Measurements from ENCODE around the gene RPL27A.

The RPL27A gene

DNA sequence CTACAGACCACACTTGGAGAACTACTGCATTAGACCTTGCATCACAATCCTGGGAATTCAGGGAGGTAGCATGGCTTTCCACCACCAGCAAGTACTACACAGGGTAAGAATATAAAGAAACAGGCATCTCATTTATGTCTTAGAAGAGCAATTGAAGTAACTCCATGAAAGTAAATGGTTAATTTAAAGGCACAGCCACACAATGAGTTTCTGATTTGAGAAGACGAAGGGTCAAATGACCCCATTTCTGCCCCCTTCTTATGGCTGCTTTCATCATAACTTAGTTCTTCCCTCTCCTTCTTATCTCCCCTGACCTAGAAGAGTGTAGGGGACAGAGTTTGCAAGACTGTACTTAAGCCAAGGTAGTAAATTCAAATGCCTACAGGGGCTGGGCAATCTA is 6.1 kb upstream of the RPL27A start:
- DNase-seq: no peak

- no peak for DNase-seq
Observed at GRCh38 chr11:8679006-8679405, 3.6 kb upstream of the RPL27A start.

DNA sequence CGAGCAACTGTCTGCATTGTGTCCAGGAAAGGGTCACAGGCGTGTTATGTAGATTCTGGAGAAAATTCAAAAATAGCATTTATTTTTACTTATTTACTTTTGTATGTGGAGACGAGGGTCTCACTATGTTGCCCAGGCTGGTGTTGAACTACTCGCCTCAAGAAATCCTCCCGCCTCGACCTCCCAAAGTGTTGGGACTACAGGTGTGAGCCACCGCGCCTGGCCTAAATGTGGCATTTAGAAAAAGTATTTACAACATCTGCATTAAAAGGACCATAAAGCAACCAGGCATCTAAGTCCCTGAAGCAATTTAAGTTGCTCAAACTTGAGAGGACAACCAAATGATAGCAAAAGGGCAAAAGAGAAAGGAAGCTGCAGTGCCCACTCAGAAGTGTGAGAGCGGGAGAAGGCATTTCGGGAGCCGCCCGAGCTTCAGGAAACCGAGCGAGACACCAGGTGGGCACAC is 722 bp upstream of the RPL27A start:
- no peak for DNase-seq

DNA sequence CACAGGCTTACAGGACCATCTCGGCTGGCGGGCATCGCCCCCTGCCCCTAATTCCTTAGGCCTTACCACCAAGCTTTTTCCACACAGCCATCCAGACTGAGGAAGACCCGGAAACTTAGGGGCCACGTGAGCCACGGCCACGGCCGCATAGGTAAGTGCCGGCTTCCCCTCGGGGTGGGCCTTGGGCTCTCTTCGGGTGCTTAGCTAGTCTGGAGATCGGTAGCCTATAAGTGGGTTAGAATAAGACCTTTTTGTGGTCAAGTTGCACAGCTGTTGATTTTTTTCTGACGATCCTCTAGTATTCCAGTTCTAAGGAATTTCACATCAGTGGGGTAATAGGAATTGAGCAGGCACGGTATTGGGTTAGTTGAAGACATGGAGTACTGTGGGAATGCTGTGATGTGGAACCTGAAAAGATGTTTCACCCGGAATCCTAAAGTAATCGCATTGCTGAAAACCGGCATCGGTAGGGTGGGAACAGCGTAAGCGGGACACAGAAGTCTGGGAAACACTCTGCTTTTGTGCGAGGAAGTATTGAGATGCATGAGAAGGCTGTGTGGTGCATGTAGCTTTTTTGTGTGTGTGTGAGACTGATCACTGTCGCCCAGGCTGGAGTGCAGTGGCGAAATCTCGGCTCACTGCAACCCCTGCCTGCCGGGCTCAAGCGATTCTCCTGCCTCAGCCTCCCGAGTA is 669 bp downstream of the RPL27A start:
- no peak for DNase-seq

- DNase-seq: no peak
Observed at GRCh38 chr11:8684600-8685290, 2.2 kb downstream of the RPL27A start.

GRCh38 chr11:8685306-8685705 is 2.7 kb downstream of the RPL27A start:
- DNase-seq: no peak

DNA sequence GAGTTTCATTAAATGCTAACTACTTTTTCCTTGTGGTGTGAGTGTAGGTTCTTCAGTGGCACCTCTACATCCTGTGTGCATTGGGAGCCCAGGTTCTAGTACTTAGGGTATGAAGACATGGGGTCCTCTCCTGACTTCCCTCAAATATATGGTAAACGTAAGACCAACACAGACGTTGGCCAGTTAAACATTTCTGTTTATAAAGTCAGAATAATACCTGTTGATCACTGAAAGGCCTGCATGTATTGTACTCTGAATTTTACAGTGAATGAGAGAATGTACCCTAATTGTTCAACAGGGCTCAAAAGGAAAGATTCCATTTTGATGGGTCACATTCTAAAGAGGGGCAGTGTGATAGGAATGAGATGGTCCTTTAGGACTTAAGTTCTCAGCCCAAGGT is 3.2 kb downstream of the RPL27A start:
- no peak for DNase-seq

DNA sequence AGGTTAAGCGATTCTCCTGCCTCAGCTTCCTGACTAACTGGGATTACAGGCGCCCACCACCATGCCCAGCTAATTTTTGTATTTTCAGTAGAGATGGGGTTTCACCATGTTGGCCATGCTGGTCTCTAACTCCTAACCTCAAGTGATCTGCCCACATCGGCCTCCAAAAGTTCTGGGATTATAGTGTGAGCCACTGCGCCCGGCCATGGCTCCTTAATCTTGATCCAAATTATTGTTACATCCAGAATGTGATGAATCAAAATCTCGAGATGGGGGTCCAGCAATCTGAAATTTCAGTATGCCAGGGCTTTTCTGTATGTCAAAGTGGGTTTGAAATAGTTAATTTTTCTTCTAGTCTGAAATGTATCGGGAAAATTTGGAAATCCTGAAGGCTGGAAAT is 3.7 kb downstream of the RPL27A start:
- no peak for DNase-seq

DNA sequence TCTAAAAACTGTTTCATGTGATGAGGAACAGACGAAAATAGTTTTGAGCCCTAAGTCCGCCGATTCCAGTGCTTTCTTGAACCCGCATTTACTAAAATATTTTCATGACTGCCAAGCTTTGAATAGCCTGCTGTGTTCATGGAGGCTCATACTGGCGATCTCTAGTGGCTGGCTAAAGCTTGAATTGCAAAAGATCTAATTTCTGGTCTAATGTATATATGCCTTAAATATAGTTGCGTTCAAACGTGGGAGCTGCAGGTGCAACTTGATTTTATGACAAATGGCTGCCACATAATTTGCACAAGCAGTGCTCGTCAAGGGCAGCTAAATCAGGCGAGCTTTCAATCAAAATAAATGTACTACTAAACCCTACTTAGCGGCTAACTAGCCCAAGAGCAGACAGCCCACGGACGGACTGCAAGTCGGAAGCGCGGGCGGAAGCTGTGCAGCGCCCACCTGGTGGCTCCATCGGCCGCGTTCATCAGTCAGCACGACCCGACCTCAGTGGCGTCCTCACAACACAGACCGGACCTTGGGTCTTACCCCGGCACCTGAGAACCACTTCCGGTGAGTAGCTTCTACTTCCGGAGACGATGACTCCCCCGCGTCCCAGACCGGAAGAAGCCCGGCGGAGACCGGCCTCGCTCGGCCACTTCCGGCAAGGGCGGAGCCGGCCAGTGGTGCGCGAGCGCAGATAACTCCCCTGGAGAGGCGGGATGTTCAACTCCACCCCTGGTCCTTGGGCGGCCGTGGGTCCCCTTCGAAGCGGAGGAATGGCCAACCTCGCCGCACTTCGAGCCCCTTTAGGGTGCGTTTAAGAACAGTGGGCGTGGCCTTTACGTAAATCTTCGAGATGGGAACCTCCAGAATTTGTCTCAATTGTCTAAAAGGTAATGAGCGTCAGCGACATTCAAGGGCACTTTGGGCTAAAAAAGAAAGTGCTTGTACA is 6.1 kb downstream of the RPL27A start:
- DNase-seq: peak; percentile 88 to 91

DNA sequence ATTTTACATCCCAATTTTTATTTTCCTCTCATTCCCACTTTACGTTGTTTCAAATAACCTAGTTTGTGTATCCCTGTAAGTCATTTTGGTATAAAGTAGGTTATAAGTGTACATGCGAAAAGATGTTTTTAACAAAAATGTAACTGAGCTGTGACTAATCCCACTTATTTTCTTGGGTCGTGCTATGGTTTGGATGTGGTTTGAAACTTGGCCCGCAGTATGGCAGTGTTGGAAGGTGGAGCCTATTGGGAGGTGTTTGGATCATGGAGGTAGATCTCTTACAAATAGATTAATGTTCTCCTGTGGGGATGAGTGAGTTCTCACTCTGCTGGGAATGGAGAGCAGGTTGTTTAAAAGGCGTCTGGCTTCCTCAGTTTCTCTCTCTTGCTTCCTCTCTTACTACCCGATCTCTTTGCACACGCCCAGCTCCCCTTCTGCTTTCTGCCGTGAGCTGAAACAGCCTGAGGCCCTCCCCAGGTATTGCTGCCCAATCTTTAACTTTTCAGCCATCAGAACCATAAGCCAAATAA is 7.2 kb downstream of the RPL27A start:
- DNase-seq: no peak

GRCh38 chr11:8690374-8691342 is 8.1 kb downstream of the RPL27A start:
- DNase-seq: no peak

- no peak for DNase-seq
Observed at GRCh38 chr11:8691601-8692000, 9.0 kb downstream of the RPL27A start.

DNA sequence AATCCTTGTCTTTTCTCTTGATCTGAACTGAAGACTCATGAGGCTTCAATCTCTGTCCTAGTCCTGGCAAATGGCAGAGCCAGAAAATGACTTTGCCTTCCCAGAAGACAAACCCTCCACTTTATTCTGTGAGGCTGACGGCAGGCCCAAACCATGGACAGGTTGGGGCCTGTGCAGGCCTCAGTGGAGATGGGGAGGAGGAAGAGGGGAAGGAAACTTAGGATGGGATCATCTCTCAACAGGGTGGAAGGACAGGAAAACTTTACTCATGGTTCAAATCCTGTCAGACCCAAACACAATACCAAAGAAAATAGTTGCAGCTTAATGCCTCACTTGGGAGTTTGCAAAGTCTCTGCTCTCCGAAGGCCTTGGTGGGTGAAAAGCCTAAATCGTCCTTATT is 9.8 kb downstream of the RPL27A start:
- DNase-seq: no peak

DNA sequence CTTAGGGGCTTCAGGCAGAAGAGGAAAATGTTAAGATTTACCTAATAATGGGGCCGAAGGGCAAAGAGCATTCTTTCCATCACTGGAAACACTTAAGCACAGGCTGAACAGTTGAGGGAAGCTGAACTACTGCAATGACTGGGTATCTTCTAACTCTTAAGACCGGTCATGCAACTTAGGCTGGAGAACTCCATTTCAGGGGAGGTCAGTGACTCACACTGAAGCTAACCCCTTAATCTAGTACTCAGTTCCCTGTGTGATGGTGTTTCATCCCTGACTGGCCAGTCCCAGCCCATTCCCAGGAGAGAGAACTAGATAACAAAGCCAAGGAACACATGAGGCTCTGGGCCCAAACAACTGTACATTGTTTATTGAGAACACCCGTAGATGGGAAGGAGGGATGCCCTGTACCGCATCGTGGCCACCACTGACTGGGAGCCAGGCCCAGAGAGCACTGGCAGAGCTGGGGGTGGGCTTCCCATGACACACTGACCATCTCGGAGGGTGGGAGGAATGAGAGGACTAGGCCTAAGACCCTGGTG is 10.5 kb downstream of the RPL27A start:
- no peak for DNase-seq

DNA sequence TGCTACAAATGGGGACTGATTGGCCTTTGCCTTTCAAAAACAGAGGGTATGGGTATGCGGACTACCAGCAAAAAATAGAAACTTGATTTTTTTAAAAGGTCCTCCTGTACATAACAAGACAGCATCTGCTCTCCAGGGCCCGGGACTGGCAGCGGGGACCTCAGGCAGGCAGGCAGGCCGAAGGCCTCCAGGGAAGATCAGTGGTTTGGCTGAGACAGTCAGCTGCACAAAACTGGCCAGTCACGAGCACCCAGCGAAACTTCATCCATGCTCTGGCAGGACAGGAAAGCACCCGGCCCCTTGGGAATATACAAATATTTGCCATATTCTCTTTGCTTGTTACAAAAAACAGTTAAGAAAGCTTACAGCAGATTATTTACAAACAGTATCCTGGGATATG is 11.0 kb downstream of the RPL27A start:
- DNase-seq: no peak

- DNase-seq: no peak
Observed at GRCh38 chr11:8694137-8694536, 11.5 kb downstream of the RPL27A start.

DNA sequence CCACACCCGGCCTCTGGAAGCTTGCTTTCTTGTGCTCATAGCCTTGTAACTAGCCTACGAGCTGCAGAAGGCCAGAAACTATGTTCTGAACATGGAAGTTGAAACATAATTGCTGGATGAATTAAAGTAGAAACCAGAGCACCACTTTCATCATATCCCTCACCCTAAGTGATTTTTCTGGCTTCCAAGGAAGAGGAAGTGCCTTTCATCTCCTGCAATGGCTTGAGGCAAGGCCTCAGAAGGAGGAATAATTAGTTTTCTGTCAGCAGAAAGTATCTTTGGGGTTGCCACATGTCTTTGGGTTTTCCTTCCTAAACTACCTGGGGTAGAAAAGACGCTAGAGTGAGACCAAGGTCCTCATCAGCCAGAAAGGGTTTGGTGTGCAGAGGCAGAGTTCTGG is 14.5 kb downstream of the RPL27A start:
- DNase-seq: no peak

- DNase-seq: no peak
Observed at GRCh38 chr11:8698379-8698851, 15.8 kb downstream of the RPL27A start.

GRCh38 chr11:8698917-8699441 is 16.4 kb downstream of the RPL27A start:
- no peak for DNase-seq

GRCh38 chr11:8699903-8700302 is 17.3 kb downstream of the RPL27A start:
- DNase-seq: no peak

DNA sequence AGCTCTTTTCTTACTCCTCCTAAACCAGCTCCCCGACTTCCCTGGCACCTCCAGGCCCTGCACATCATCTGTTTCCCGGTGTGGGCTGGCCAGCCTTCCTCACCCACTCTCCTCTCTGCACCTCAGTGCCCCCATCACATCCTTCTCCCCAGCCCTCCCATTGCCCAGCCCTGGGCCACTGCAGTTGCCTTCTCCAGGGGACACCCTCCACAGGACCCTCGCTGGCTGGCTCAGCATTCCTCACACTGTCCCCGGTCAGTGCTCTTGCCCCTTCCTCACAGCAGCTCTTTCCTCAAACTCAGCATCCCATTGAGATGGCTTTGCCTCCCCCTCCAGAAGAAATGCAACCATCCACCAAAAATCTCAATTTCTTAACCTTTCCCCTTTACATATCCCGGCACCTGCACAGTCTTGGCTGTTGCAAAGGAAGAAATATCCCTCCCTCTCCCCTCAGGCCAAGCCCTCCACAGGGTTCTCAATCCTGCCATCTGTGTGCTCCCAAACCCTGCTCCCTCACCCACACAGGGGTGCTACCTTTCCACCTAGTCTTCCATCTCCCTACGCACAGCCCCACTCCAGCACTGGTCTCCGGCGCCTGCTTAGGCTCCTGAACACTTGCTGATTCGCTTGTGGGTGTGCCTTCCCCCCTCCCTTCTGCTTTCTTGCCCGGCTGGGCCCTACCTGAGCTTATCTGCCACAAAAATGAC is 19.5 kb downstream of the RPL27A start:
- no peak for DNase-seq
